ENCODE results near the gene CYP4F8.

- no peak for TF ChIP-seq ZNF232 (CRISPR knock-in tag; IDR thresholded peaks at IDR 0.05)
- TF ChIP-seq SMC3 (conservative IDR thresholded peaks at IDR 0.05; ENCODE audit: insufficient read depth, low read depth, low read length), result no peak
- TF ChIP-seq ATF6 (CRISPR knock-in tag; IDR thresholded peaks at IDR 0.05), result no peak
- TF ChIP-seq MTA3 (IDR thresholded peaks at IDR 0.05; ENCODE audit: borderline replicate concordance), result no peak
- no peak for TF ChIP-seq CTCF (IDR thresholded peaks at IDR 0.05 in 2 of 3, conservative IDR thresholded peaks at IDR 0.05 in 1 of 3; ENCODE audit: insufficient read depth in 2 of 3, low read depth in 1 of 3, low read length in 3 of 3)
- TF ChIP-seq GABPB1 (CRISPR knock-in tag; IDR thresholded peaks at IDR 0.05), result no peak
These were observed 51.2 kb downstream of the CYP4F8 start for GRCh38 chr19:15666186-15666585.
